Chondrocyte (in vitro differentiated cells): ENCODE results near the gene SSBP4. TPM values are rescaled to one million over a fixed set of nuclear protein-coding genes. Genes with fewer than 3 reads are reported as not detected.
A peak's percentile ranks its signal among the peaks of the same experiment; 100 is the strongest.

Experiments used
- DNase-seq: peaks from one replicate; pipeline ENCODE4 v3.0.0; 2021; ENCODE audit warnings: mixed read lengths, low spot score
- H3K27ac Mint-ChIP-seq: one replicate; pipeline ENCODE4 v1.8.0; 2021; ENCODE audit warnings: mild to moderate bottlenecking, moderate library complexity, mixed read lengths; ENCODE audit not compliant: unreplicated experiment
- H3K27me3 Mint-ChIP-seq: 2 replicates; pipeline ENCODE4 v1.8.0; 2021; ENCODE audit warnings: low read depth, mixed read lengths
- H3K36me3 Mint-ChIP-seq: 2 replicates; pipeline ENCODE4 v1.8.0; 2021; ENCODE audit warnings: low read depth, mixed read lengths
- H3K4me1 Mint-ChIP-seq: 2 replicates; pipeline ENCODE4 v1.8.0; 2021; ENCODE audit warnings: low read depth, mild to moderate bottlenecking, mixed read lengths
- H3K4me3 Mint-ChIP-seq: one replicate; pipeline ENCODE4 v1.8.0; 2021; ENCODE audit warnings: mild to moderate bottlenecking, moderate library complexity, mixed read lengths; ENCODE audit not compliant: unreplicated experiment
- H3K9me3 Mint-ChIP-seq: 2 replicates; pipeline ENCODE4 v1.8.0; 2021; ENCODE audit warnings: low read depth, mixed read lengths
- total RNA-seq: library from RNA; stranded (reverse); gene quantifications from 3 replicates; pipeline ENCODE4 v1.2.1, GENCODE V29; 2021
- TF ChIP-seq, protein P1 (sequence below): fragments of 200-600 bp; sonication (generic); IDR thresholded peaks from 2 replicates; pipeline ENCODE4 v1.5.0; 2021; ENCODE audit warnings: antibody characterized with exemption, mild to moderate bottlenecking, moderate library complexity

The SSBP4 gene
- total RNA-seq, 1 donor from 2014 or later: 56.3 TPM

DNA sequence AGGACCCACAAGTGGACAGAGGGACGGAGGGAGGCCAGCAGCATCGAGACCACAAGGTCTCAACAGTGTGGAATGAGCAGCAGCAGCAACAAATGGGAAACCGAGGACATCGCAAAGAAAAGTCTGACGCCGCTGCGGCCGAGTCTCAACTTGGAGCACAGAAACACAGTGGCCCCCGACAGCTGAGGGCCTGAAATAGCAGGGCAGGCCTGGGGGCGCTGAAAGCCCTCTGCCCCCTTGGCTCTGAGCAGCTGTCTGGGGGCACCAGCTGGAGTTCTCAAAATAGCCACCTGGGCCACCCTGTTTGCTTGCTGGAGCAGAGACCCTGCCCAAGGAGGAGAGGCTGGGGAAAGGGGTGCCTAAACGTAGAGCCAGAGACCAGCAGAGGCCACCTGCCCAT, 24.6 kb downstream of the SSBP4 start:
- H3K9me3 Mint-ChIP-seq: no peaks in the 10 kb centered on the region

DNA sequence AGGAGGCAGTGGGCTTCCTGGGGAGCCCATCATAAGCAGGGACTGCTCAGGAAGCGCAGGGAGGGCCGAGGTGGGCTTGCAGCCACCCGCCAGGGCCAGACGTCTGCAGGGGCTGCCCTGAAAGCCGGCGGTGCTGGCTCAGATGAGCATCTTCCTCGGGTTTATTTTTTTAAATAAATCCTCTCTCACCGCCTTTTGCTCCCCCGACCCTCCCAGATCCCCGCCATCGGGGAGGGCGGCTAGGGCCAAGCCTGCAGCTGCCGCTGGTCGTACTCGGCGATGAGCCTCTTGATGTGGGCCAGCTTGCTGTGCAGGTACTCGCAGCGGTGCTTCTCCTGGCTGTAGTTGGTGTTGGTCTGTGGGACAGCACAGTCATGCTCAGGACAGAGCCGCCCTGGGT, 25.3 kb downstream of the SSBP4 start:
- Mint-ChIP-seq H3K4me1 (peaks cover 16% of the 10 kb centered on the region), H3K36me3 (peaks cover 13% of the 10 kb centered on the region), H3K27ac (no peak overlapping the region), H3K9me3 (no peaks in the 10 kb centered on the region), H3K4me3 (no peak overlapping the region), H3K27me3 (no peaks in the 10 kb centered on the region)
- TF ChIP-seq, protein P1, sequence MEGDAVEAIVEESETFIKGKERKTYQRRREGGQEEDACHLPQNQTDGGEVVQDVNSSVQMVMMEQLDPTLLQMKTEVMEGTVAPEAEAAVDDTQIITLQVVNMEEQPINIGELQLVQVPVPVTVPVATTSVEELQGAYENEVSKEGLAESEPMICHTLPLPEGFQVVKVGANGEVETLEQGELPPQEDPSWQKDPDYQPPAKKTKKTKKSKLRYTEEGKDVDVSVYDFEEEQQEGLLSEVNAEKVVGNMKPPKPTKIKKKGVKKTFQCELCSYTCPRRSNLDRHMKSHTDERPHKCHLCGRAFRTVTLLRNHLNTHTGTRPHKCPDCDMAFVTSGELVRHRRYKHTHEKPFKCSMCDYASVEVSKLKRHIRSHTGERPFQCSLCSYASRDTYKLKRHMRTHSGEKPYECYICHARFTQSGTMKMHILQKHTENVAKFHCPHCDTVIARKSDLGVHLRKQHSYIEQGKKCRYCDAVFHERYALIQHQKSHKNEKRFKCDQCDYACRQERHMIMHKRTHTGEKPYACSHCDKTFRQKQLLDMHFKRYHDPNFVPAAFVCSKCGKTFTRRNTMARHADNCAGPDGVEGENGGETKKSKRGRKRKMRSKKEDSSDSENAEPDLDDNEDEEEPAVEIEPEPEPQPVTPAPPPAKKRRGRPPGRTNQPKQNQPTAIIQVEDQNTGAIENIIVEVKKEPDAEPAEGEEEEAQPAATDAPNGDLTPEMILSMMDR: no peak
- no peak for DNase-seq

More for the DNA sequence above, 24.6 kb downstream of the SSBP4 start:
- DNase-seq: no peak
- H3K4me3 Mint-ChIP-seq: no peak overlapping the region
- peak overlapping the region; percentile 49 for H3K27ac Mint-ChIP-seq
- H3K36me3 Mint-ChIP-seq: peaks cover 13% of the 10 kb centered on the region
- TF ChIP-seq, protein P1: no peak
- H3K4me1 Mint-ChIP-seq: peaks cover 22% of the 10 kb centered on the region
- H3K27me3 Mint-ChIP-seq: no peaks in the 10 kb centered on the region

- H3K36me3 Mint-ChIP-seq: peaks cover 13% of the 10 kb centered on the region
- TF ChIP-seq, protein P1: no peak
- no peak overlapping the region for H3K4me3 Mint-ChIP-seq
- H3K27me3 Mint-ChIP-seq: no peaks in the 10 kb centered on the region
- DNase-seq: no peak
- H3K27ac Mint-ChIP-seq: no peak overlapping the region
- peaks cover 7% of the 10 kb centered on the region for H3K4me1 Mint-ChIP-seq
- no peaks in the 10 kb centered on the region for H3K9me3 Mint-ChIP-seq
These were observed 26.2 kb downstream of the SSBP4 start for GRCh38 chr19:18445262-18445948.

GRCh38 chr19:18446145-18446810, 27.1 kb downstream of the SSBP4 start:
- Mint-ChIP-seq H3K27me3 (no peaks in the 10 kb centered on the region), H3K4me3 (no peak overlapping the region), H3K4me1 (peaks cover 9% of the 10 kb centered on the region), H3K36me3 (peaks cover 15% of the 10 kb centered on the region), H3K27ac (no peak overlapping the region), H3K9me3 (no peaks in the 10 kb centered on the region)
- DNase-seq: no peak
- TF ChIP-seq, protein P1: no peak

DNA sequence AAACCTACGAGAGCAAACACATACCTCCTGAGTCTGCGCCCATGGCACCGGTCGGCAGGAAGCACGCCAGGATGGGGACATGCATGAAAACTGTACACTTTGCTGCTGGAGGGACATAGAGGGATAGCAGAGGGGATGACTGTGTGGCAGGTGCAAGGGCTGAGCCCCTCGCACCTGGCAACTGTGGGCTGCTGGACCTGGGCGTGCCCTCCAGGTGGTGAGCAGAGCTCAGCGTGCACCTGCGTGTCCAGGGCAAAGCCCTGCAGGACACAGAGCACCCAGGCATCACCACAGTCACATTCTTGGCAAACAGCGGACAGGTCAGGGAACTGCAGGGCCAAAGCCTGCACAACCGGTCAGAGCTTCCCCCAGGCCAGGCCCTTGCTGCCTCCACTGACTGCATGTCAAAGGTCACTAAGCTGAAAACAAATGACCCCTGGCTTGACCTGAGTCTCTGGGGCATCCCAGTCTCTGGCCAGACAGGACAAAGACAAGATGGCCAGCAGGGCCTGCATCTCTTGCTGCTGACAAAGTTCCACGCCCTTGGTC, 27.7 kb downstream of the SSBP4 start:
- Mint-ChIP-seq H3K27ac (no peak overlapping the region), H3K9me3 (no peaks in the 10 kb centered on the region), H3K4me1 (peaks cover 9% of the 10 kb centered on the region)

More for the DNA sequence above, 27.7 kb downstream of the SSBP4 start:
- DNase-seq: no peak
- TF ChIP-seq, protein P1: no peak
- H3K36me3 Mint-ChIP-seq: peaks cover 15% of the 10 kb centered on the region
- H3K27me3 Mint-ChIP-seq: no peaks in the 10 kb centered on the region
- H3K4me3 Mint-ChIP-seq: no peak overlapping the region
